SK-N-MC (cell line): ENCODE measurements around the gene TP53RK.

Experiments
- EZH2 ChIP-seq: fragments of 200-600 bp; sonication (generic); IDR thresholded peaks from one replicate; pipeline ENCODE4 v1.6.1; 2017; ENCODE audit warnings: antibody characterized with exemption
- POLR2AphosphoS5 ChIP-seq: IDR thresholded peaks from 2 replicates; pipeline ENCODE4 v1.6.1; 2012; ENCODE audit warnings: mild to moderate bottlenecking, low read depth, low read length, borderline replicate concordance

GRCh38 chr20:46689754-46690085 is 476 bp upstream of the TP53RK start:
- TF ChIP-seq EZH2 (no peak), POLR2AphosphoS5 (peak; percentile 68)
